ENCODE data around the gene ANAPC13. TPM values are rescaled to one million over a fixed set of nuclear protein-coding genes. Genes with fewer than 3 reads are reported as not detected.

Gene ANAPC13
- total and polyA plus RNA-seq, 7 donors, result 46.7 to 88.9 (median 59.0) TPM

- intact Hi-C loops (cut with DNase I), result loop anchor here (5.0 kb wide), 4 partner anchors 113 to 1763 kb away; partner anchors contain the start of genes AMOTL2, CDV3 and NPHP3
- peaks cover 0 to 41% (median 32%) of the 10 kb centered on the region in 4 donors for H3K4me1 ChIP-seq
- H3K27me3 ChIP-seq, result no peaks in the 10 kb centered on the region
- H3K27ac ChIP-seq, result peak overlapping the region; percentile 94 to 97 (median 96)
- 0% methylated on average over 24 of the region's 24 CpGs for WGBS, 2 donors
- peaks cover 5 to 27% (median 17%) of the 10 kb centered on the region in 4 donors for H3K36me3 ChIP-seq
- TF ChIP-seq, protein P1, sequence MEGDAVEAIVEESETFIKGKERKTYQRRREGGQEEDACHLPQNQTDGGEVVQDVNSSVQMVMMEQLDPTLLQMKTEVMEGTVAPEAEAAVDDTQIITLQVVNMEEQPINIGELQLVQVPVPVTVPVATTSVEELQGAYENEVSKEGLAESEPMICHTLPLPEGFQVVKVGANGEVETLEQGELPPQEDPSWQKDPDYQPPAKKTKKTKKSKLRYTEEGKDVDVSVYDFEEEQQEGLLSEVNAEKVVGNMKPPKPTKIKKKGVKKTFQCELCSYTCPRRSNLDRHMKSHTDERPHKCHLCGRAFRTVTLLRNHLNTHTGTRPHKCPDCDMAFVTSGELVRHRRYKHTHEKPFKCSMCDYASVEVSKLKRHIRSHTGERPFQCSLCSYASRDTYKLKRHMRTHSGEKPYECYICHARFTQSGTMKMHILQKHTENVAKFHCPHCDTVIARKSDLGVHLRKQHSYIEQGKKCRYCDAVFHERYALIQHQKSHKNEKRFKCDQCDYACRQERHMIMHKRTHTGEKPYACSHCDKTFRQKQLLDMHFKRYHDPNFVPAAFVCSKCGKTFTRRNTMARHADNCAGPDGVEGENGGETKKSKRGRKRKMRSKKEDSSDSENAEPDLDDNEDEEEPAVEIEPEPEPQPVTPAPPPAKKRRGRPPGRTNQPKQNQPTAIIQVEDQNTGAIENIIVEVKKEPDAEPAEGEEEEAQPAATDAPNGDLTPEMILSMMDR (IDR thresholded peaks at IDR 0.05), result no peak
- peak in 1 of 4 donors; percentile 60 for TF ChIP-seq POLR2AphosphoS5 (IDR thresholded peaks at IDR 0.05)
- DNase-seq, result no peak
- peak overlapping the region; percentile 59 to 81 (median 75) for H3K4me3 ChIP-seq
- no peaks in the 10 kb centered on the region for H3K9me3 ChIP-seq
Measured at GRCh38 chr3:134485075-134485717, 589 bp downstream of the ANAPC13 start.

GRCh38 chr3:134483195-134483900 is 2.4 kb downstream of the ANAPC13 start:
- H3K36me3 ChIP-seq, result peaks cover 5 to 44% (median 19%) of the 10 kb centered on the region in 4 donors
- no peak overlapping the region for H3K4me3 ChIP-seq
- H3K4me1 ChIP-seq, result peaks cover 0 to 41% (median 32%) of the 10 kb centered on the region in 4 donors
- no peaks in the 10 kb centered on the region for H3K9me3 ChIP-seq
- WGBS, 2 donors, result 72 to 90% methylated on average over 7 of the region's 7 CpGs
- intact Hi-C loops (cut with DNase I), result no loop called here
- DNase-seq, result no peak
- peak overlapping the region; percentile 11 to 94 (median 31) for H3K27ac ChIP-seq
- TF ChIP-seq EP300 (IDR thresholded peaks at IDR 0.05) (no peak), POLR2A (IDR thresholded peaks at IDR 0.05) (no peak)
- no peaks in the 10 kb centered on the region for H3K27me3 ChIP-seq

DNA sequence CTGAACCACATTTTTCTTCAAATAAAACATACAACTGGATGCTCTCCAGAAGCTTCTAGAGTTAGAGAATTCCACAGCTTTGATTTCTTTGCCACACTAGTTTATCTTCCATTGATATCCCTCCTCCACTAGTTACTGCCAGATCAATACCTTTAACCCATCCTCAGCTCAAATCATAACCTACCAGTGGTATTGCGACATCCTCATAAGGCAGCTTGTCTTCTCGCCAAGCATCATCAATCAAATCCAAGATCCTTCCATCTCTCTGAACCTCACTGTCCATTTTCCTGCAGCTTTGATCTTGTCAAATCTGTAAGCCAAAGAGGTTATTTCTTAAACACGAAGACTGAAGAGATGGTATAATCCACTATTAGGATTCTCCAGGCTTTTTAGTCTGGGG is 3.2 kb downstream of the ANAPC13 start:
- 96 to 97% methylated on average over 3 of the region's 3 CpGs for WGBS, 2 donors
- peaks cover 5 to 51% (median 25%) of the 10 kb centered on the region in 4 donors for H3K36me3 ChIP-seq
- H3K4me1 ChIP-seq, result peaks cover 0 to 36% (median 28%) of the 10 kb centered on the region in 4 donors
- TF ChIP-seq EP300 (IDR thresholded peaks at IDR 0.05) (no peak), POLR2A (IDR thresholded peaks at IDR 0.05) (no peak), POLR2AphosphoS5 (IDR thresholded peaks at IDR 0.05) (no peak)
- TF ChIP-seq, protein P1 (IDR thresholded peaks at IDR 0.05), result no peak
- no peak overlapping the region for H3K4me3 ChIP-seq
- no peaks in the 10 kb centered on the region for H3K27me3 ChIP-seq
- peak overlapping the region in 1 of 4 donors; percentile 94 for H3K27ac ChIP-seq
- no peak for DNase-seq
- H3K9me3 ChIP-seq, result no peaks in the 10 kb centered on the region
- intact Hi-C loops (cut with DNase I), result no loop called here

DNA sequence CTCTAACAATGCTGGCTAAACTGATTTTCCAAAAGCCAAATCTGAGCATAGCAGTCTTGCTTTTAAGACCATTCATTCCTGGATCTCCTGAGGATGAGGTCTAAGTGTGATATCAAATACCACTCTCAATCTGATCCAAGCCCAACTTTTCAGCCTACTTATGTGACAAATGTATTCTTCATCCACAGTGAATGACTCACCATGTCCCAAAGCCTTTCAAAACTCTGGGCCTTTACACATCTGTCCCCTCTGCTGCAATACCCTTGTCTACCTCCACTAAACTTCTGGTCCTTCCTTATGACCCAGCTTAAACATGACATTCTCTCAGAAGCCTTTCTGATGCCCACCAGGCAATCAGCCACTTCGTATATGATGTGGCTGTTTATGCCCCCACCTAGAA is 4.6 kb downstream of the ANAPC13 start:
- peaks cover 0 to 32% (median 25%) of the 10 kb centered on the region in 4 donors for H3K4me1 ChIP-seq
- H3K4me3 ChIP-seq, result no peak overlapping the region
- intact Hi-C loops (cut with DNase I), result no loop called here
- H3K27ac ChIP-seq, result no peak overlapping the region
- H3K9me3 ChIP-seq, result no peaks in the 10 kb centered on the region
- H3K27me3 ChIP-seq, result no peaks in the 10 kb centered on the region
- TF ChIP-seq EP300 (IDR thresholded peaks at IDR 0.05) (no peak), POLR2A (IDR thresholded peaks at IDR 0.05) (no peak), POLR2AphosphoS5 (IDR thresholded peaks at IDR 0.05) (no peak)
- TF ChIP-seq, protein P1 (IDR thresholded peaks at IDR 0.05), result no peak
- 72 to 93% methylated on average over 1 of the region's 1 CpG for WGBS, 2 donors
- no peak for DNase-seq
- peaks cover 5 to 63% (median 25%) of the 10 kb centered on the region in 4 donors for H3K36me3 ChIP-seq

- no peaks in the 10 kb centered on the region for H3K9me3 ChIP-seq
- no peak for DNase-seq
- H3K36me3 ChIP-seq, result peaks cover 5 to 63% (median 25%) of the 10 kb centered on the region in 4 donors
- no peaks in the 10 kb centered on the region for H3K27me3 ChIP-seq
- H3K27ac ChIP-seq, result no peak overlapping the region
- TF ChIP-seq POLR2A (IDR thresholded peaks at IDR 0.05) (no peak), POLR2AphosphoS5 (IDR thresholded peaks at IDR 0.05) (no peak), EP300 (IDR thresholded peaks at IDR 0.05) (no peak)
- TF ChIP-seq, protein P1 (IDR thresholded peaks at IDR 0.05), result no peak
- peaks cover 0 to 32% (median 27%) of the 10 kb centered on the region in 4 donors for H3K4me1 ChIP-seq
- WGBS, 2 donors, result 95 to 98% methylated on average over 3 of the region's 3 CpGs
- intact Hi-C loops (cut with DNase I), result no loop called here
- no peak overlapping the region for H3K4me3 ChIP-seq
Measured at GRCh38 chr3:134480546-134480945, 5.2 kb downstream of the ANAPC13 start.

All from sigmoid colon (tissue), 7 donors.